Smooth muscle cell (in vitro differentiated cells): ENCODE measurements around the gene MAP3K2. TPM values are rescaled to one million over a fixed set of nuclear protein-coding genes. Genes with fewer than 3 reads are reported as not detected.

Experiments
- DNase-seq: peaks from one replicate; lab custom pipeline; 2025; ENCODE audit not compliant: unreplicated experiment; lab: John Stamatoyannopoulos, UW
- H2AFZ ChIP-seq: fragments of 200-600 bp; sonication (generic); 2 replicates; pipeline ENCODE4 v1.6.0; 2016; ENCODE audit warnings: antibody characterized with exemption, low read depth, mild to moderate bottlenecking
- H3F3A ChIP-seq: fragments of 200-600 bp; sonication (generic); 2 replicates; pipeline ENCODE4 v1.6.0; 2017; ENCODE audit warnings: antibody characterized with exemption, low read depth
- H3K27ac ChIP-seq: fragments of 200-600 bp; sonication (generic); 2 replicates; pipeline ENCODE4 v1.5.1; 2016; ENCODE audit warnings: low read depth, mild to moderate bottlenecking
- H3K27me3 ChIP-seq: fragments of 200-600 bp; sonication (generic); 2 replicates; pipeline ENCODE4 v1.6.1; 2016; ENCODE audit warnings: low read depth, mild to moderate bottlenecking
- H3K36me3 ChIP-seq: fragments of 200-600 bp; sonication (generic); 2 replicates; pipeline ENCODE4 v1.5.1; 2016; ENCODE audit warnings: low read depth
- H3K4me1 ChIP-seq: fragments of 200-600 bp; sonication (generic); 2 replicates; pipeline ENCODE4 v1.5.1; 2016; ENCODE audit warnings: low read depth
- H3K4me2 ChIP-seq: fragments of 200-600 bp; sonication (generic); 2 replicates; pipeline ENCODE4 v1.6.0; 2016; ENCODE audit warnings: mild to moderate bottlenecking
- H3K4me3 ChIP-seq: fragments of 200-600 bp; sonication (generic); 2 replicates; pipeline ENCODE4 v1.5.1; 2016; ENCODE audit warnings: mild to moderate bottlenecking
- H3K79me2 ChIP-seq: fragments of 200-600 bp; sonication (generic); 2 replicates; pipeline ENCODE4 v1.6.0; 2016; ENCODE audit warnings: low read depth, mild to moderate bottlenecking
- H3K9ac ChIP-seq: fragments of 200-600 bp; sonication (generic); 2 replicates; pipeline ENCODE4 v1.6.0; 2016; ENCODE audit warnings: low read depth
- H3K9me3 ChIP-seq: fragments of 200-600 bp; sonication (generic); replicated peaks from 2 replicates; pipeline ENCODE4 v1.5.1; 2016; ENCODE audit warnings: low read depth
- H4K20me1 ChIP-seq: fragments of 200-600 bp; sonication (generic); 2 replicates; pipeline ENCODE4 v1.6.0; 2016; ENCODE audit warnings: low read depth
- CTCF ChIP-seq: fragments of 200-600 bp; sonication (generic); IDR thresholded peaks from 2 replicates; pipeline ENCODE4 v1.5.1; 2017; ENCODE audit warnings: borderline replicate concordance, mild to moderate bottlenecking, antibody characterized with exemption; ENCODE audit not compliant: insufficient read depth, poor library complexity, severe bottlenecking
- WGBS: methylation state at CpG from one replicate; pipeline ENCODE4 v1.1.7; 2016; ENCODE audit warnings: low lambda C conversion rate; 5-methylcytosine and 5-hydroxymethylcytosine counted together
- polyA plus RNA-seq: library from polyadenylated mRNA; unstranded; fragments of >200 nt; fragmentation: Nextera tagmentation; extraction: Ambion mirVana; gene quantifications from 2 replicates; pipeline ENCODE4 v1.2.1, GENCODE V29; 2016
- total RNA-seq: library from RNA; depleted of rRNA; stranded (reverse); fragments of >200 nt; gene quantifications from 2 replicates; pipeline ENCODE4 v1.2.3, GENCODE V29; 2014

Gene MAP3K2
- total and polyA plus RNA-seq, 2 experiments from 2014 or later: 39.2 to 46.7 TPM

- H3K79me2 ChIP-seq: no peaks in the 10 kb centered on the region
- WGBS: 59% methylated on average over 4 of the region's 4 CpGs
- no peaks in the 10 kb centered on the region for H3K36me3 ChIP-seq
- H4K20me1 ChIP-seq: no peaks in the 10 kb centered on the region
- H3K4me3 ChIP-seq: peak overlapping the region; percentile 48
- peak overlapping the region; percentile 97 for H3K4me2 ChIP-seq
- peaks cover 6% of the 10 kb centered on the region for H3F3A ChIP-seq
- peak overlapping the region; percentile 78 for H2AFZ ChIP-seq
- peaks cover 8% of the 10 kb centered on the region for H3K4me1 ChIP-seq
- H3K9ac ChIP-seq: no peak overlapping the region
- peaks cover 5% of the 10 kb centered on the region for H3K9me3 ChIP-seq
- TF ChIP-seq CTCF: no peak
- H3K27me3 ChIP-seq: no peaks in the 10 kb centered on the region
- DNase-seq: no peak
- no peak overlapping the region for H3K27ac ChIP-seq
Measured at GRCh38 chr2:127416506-127417001, 28.8 kb upstream of the MAP3K2 start.

GRCh38 chr2:127415593-127416505 is 28.1 kb upstream of the MAP3K2 start:
- Histone ChIP-seq H4K20me1 (no peaks in the 10 kb centered on the region), H3F3A (peaks cover 9% of the 10 kb centered on the region), H3K27me3 (no peaks in the 10 kb centered on the region), H3K27ac (no peak overlapping the region), H3K79me2 (no peaks in the 10 kb centered on the region), H3K9ac (peak overlapping the region; percentile 29), H3K4me3 (peak overlapping the region; percentile 48), H3K36me3 (no peaks in the 10 kb centered on the region), H3K4me2 (peak overlapping the region; percentile 97), H3K4me1 (peaks cover 8% of the 10 kb centered on the region), H3K9me3 (peaks cover 5% of the 10 kb centered on the region), H2AFZ (peak overlapping the region; percentile 78)
- 17% methylated on average over 55 of the region's 55 CpGs for WGBS
- DNase-seq: no peak
- TF ChIP-seq CTCF: peak; percentile 58

- Histone ChIP-seq H3K4me2 (peak overlapping the region; percentile 97), H3K9me3 (peaks cover 5% of the 10 kb centered on the region), H3K9ac (no peak overlapping the region), H3K79me2 (no peaks in the 10 kb centered on the region), H3K4me1 (peaks cover 8% of the 10 kb centered on the region), H3K4me3 (no peak overlapping the region), H3K36me3 (no peaks in the 10 kb centered on the region), H3F3A (peaks cover 18% of the 10 kb centered on the region), H4K20me1 (no peaks in the 10 kb centered on the region), H2AFZ (no peak overlapping the region), H3K27me3 (no peaks in the 10 kb centered on the region), H3K27ac (peak overlapping the region; percentile 63)
- DNase-seq: no peak
- 80% methylated on average over 13 of the region's 13 CpGs for WGBS
- TF ChIP-seq CTCF: no peak
Measured at GRCh38 chr2:127414638-127415592, 27.1 kb upstream of the MAP3K2 start.
